ENCODE measurements around the gene NCSTN.
"Not testable (repeated sequence)": the region's sequence is repeated elsewhere in the genome, so short reads cannot be mapped to it uniquely, and the experiment has no call there.

The NCSTN gene

GRCh38 chr1:160371346-160371631 lies 28.1 kb downstream of the NCSTN start:
- no peak for DNase-seq (ENCODE audit: low read depth in 2 of 2)

- DNase-seq (ENCODE audit: low read depth in 2 of 2) = no peak
Measured at GRCh38 chr1:160371756-160372155, 28.6 kb downstream of the NCSTN start.

- no peak for DNase-seq (ENCODE audit: low read depth in 2 of 2)
Measured at GRCh38 chr1:160373696-160374095, 30.5 kb downstream of the NCSTN start.

- DNase-seq (ENCODE audit: low read depth in 2 of 2) = no peak
Measured at GRCh38 chr1:160374306-160375110, 31.3 kb downstream of the NCSTN start.

GRCh38 chr1:160375788-160376524 lies 32.8 kb downstream of the NCSTN start:
- DNase-seq (ENCODE audit: low read depth in 2 of 2) = no peak

GRCh38 chr1:160376525-160377131 lies 33.4 kb downstream of the NCSTN start:
- DNase-seq (ENCODE audit: low read depth in 2 of 2) = no peak

- DNase-seq (ENCODE audit: low read depth in 2 of 2) = no peak
Measured at GRCh38 chr1:160377585-160378206, 34.5 kb downstream of the NCSTN start.

- DNase-seq (ENCODE audit: low read depth in 2 of 2) = not testable (repeated sequence)
Measured at GRCh38 chr1:160384812-160385211, 41.6 kb downstream of the NCSTN start.

GRCh38 chr1:160388406-160388805 lies 45.2 kb downstream of the NCSTN start:
- not testable (repeated sequence) for DNase-seq (ENCODE audit: low read depth in 2 of 2)

GRCh38 chr1:160394673-160395072 lies 51.5 kb downstream of the NCSTN start:
- DNase-seq (ENCODE audit: low read depth in 2 of 2) = no peak

GRCh38 chr1:160397651-160398050 lies 54.5 kb downstream of the NCSTN start:
- DNase-seq (ENCODE audit: low read depth in 2 of 2) = no peak

GRCh38 chr1:160398823-160399222 lies 55.6 kb downstream of the NCSTN start:
- no peak for DNase-seq (ENCODE audit: low read depth in 2 of 2)

GRCh38 chr1:160399544-160400222 lies 56.5 kb downstream of the NCSTN start:
- no peak for DNase-seq (ENCODE audit: low read depth in 2 of 2)

GRCh38 chr1:160400223-160400645 lies 57.1 kb downstream of the NCSTN start, which contains the start of gene VANGL2:
VANGL2 (plus strand) TSS chr1:160400564; CDS start chr1:160415838, 15,274 bp downstream.
- peak in 1 of 2 donors; percentile 18 for DNase-seq (ENCODE audit: low read depth in 2 of 2)

- DNase-seq (ENCODE audit: low read depth in 2 of 2) = no peak
Measured at GRCh38 chr1:160400646-160401486, 57.7 kb downstream of the NCSTN start.

GRCh38 chr1:160401487-160401805 lies 58.3 kb downstream of the NCSTN start:
- DNase-seq (ENCODE audit: low read depth in 2 of 2) = no peak

- DNase-seq (ENCODE audit: low read depth in 2 of 2) = no peak
Measured at GRCh38 chr1:160402001-160402795, 59.0 kb downstream of the NCSTN start.

- no peak for DNase-seq (ENCODE audit: low read depth in 2 of 2)
Measured at GRCh38 chr1:160403244-160403643, 60.1 kb downstream of the NCSTN start.

GRCh38 chr1:160404094-160404493 lies 60.9 kb downstream of the NCSTN start:
- no peak for DNase-seq (ENCODE audit: low read depth in 2 of 2)

GRCh38 chr1:160405331-160405877 lies 62.2 kb downstream of the NCSTN start:
- DNase-seq (ENCODE audit: low read depth in 2 of 2) = no peak
